ENCODE measurements around the gene NECTIN2. TPM values are rescaled to one million over a fixed set of nuclear protein-coding genes. Genes with fewer than 3 reads are reported as not detected.
"Not testable (repeated sequence)": the region's sequence is repeated elsewhere in the genome, so short reads cannot be mapped to it uniquely, and the experiment has no call there.

The NECTIN2 gene
- total RNA-seq, 6 experiments from 2014 or later = 63.5 to 127 (median 87.4) TPM

- peak; percentile 93 to 98 (median 97) for DNase-seq
- Histone ChIP-seq H3K27me3 (no peaks in the 10 kb centered on the region), H3K4me1 (peaks cover 0 to 65% (median 33%) of the 10 kb centered on the region in 4 donors), H3K9me3 (no peaks in the 10 kb centered on the region), H3K27ac (peak overlapping the region; percentile 68 to 88 (median 85)), H3K36me3 (no peaks in the 10 kb centered on the region), H3K4me3 (peak overlapping the region in 1 of 3 donors; percentile 19)
- peak; percentile 59 to 72 (median 66) for ATAC-seq
- TF ChIP-seq, protein P1, sequence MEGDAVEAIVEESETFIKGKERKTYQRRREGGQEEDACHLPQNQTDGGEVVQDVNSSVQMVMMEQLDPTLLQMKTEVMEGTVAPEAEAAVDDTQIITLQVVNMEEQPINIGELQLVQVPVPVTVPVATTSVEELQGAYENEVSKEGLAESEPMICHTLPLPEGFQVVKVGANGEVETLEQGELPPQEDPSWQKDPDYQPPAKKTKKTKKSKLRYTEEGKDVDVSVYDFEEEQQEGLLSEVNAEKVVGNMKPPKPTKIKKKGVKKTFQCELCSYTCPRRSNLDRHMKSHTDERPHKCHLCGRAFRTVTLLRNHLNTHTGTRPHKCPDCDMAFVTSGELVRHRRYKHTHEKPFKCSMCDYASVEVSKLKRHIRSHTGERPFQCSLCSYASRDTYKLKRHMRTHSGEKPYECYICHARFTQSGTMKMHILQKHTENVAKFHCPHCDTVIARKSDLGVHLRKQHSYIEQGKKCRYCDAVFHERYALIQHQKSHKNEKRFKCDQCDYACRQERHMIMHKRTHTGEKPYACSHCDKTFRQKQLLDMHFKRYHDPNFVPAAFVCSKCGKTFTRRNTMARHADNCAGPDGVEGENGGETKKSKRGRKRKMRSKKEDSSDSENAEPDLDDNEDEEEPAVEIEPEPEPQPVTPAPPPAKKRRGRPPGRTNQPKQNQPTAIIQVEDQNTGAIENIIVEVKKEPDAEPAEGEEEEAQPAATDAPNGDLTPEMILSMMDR (IDR thresholded peaks at IDR 0.05) = no peak
- TF ChIP-seq POLR2A (IDR thresholded peaks at IDR 0.05) = no peak
- WGBS (ENCODE audit: insufficient coverage, low coverage, low lambda C conversion rate, missing lambda C conversion rate) = 5% methylated on average over 8 of the region's 8 CpGs
- intact Hi-C loops (cut with DNase I) = no loop called here
These were observed 79.2 kb downstream of the NECTIN2 start for GRCh38 chr19:44925114-44925891.

DNA sequence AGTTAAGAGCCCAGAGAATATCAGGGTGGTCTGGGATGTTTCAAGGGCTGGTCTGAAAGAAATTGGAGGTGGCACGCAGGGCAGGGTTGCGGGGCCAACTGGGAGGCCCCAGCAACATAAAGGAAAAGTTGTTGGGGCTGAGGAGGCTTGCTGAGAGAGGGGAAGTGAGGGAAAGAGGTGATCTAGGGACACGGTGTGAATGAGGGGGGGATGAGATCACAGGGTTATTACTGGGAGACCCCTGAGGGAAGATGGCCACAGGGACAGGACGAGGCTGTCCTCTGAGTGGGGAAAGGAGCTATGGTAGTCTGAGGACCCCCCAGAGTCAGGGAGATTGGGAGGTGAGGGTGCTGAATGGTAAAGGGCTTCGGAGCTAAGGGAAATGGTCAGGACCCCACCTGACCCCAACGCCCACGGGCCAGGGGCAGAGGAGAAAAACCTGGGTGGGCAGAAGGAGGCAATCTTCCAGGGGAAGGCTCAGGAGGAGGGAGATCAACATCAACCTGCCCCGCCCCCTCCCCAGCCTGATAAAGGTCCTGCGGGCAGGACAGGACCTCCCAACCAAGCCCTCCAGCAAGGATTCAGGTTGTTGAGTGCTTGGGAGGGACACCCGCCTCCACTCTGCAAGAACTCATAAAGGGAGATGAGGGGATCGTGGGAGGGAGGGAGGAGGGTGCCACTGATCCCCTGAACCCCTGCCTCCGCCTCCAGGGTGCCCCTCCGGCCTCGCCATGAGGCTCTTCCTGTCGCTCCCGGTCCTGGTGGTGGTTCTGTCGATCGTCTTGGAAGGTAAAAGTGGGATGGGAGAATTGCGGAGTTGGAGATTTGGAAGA lies 80.4 kb downstream of the NECTIN2 start:
- peak overlapping the region; percentile 25 to 43 (median 30) for H3K4me3 ChIP-seq
- H3K27ac ChIP-seq = peak overlapping the region; percentile 26 to 88 (median 85)
- DNase-seq; H3K36me3 ChIP-seq; H3K27me3 ChIP-seq; intact Hi-C loops (cut with DNase I); H3K9me3 ChIP-seq: not testable (repeated sequence)
- peaks cover 0 to 70% (median 37%) of the 10 kb centered on the region in 4 donors for H3K4me1 ChIP-seq
- ATAC-seq = peak; percentile 10 to 25 (median 13)
- WGBS (ENCODE audit: insufficient coverage, low coverage, low lambda C conversion rate, missing lambda C conversion rate) = 22% methylated on average over 13 of the region's 19 CpGs

GRCh38 chr19:44927746-44928145 lies 81.6 kb downstream of the NECTIN2 start:
- Histone ChIP-seq H3K4me3 (peak overlapping the region in 2 of 3 donors; percentile 30 to 43), H3K36me3 (no peaks in the 10 kb centered on the region), H3K9me3 (no peaks in the 10 kb centered on the region), H3K27ac (peak overlapping the region; percentile 43 to 88 (median 85)), H3K27me3 (no peaks in the 10 kb centered on the region), H3K4me1 (peaks cover 0 to 76% (median 38%) of the 10 kb centered on the region in 4 donors)
- ATAC-seq (no peak), DNase-seq (no peak)
- intact Hi-C loops (cut with DNase I) = no loop called here
- TF ChIP-seq, protein P1 (IDR thresholded peaks at IDR 0.05) = no peak
- no peak for TF ChIP-seq POLR2A (IDR thresholded peaks at IDR 0.05)
- 3% methylated on average over 3 of the region's 5 CpGs for WGBS (ENCODE audit: insufficient coverage, low coverage, low lambda C conversion rate, missing lambda C conversion rate)

DNA sequence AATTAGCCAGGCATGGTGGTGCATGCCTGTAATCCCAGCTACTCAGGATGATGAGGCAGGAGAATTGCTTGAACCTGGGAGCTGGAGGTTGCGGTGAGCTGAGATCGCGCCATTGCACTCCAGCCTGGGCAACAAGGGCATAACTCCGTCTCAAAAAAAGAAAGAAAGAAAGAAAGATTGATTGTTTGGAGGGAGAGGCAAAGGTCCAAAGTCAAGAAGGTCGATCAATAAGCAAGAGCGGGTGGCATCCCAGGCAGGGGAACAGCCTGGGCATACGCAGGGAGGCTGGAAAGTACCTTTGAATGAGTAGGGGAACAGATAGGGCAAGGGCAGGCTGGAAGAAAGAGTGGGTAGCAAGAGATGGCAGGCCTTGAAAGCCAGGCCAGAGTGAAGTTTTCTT lies 84.0 kb downstream of the NECTIN2 start:
- peak overlapping the region in 2 of 3 donors; percentile 66 to 85 for H3K27ac ChIP-seq
- WGBS (ENCODE audit: insufficient coverage, low coverage, low lambda C conversion rate, missing lambda C conversion rate) = 22% methylated on average over 7 of the region's 7 CpGs

More for the DNA sequence above, 84.0 kb downstream of the NECTIN2 start:
- intact Hi-C loops (cut with DNase I) = no loop called here
- no peaks in the 10 kb centered on the region for H3K36me3 ChIP-seq
- no peak for TF ChIP-seq POLR2A (IDR thresholded peaks at IDR 0.05)
- TF ChIP-seq, protein P1 (IDR thresholded peaks at IDR 0.05) = no peak
- DNase-seq = peak in 1 of 3 donors; percentile 73
- peak; percentile 27 to 55 (median 49) for ATAC-seq
- no peaks in the 10 kb centered on the region for H3K9me3 ChIP-seq
- H3K4me3 ChIP-seq = no peak overlapping the region
- H3K4me1 ChIP-seq = peaks cover 0 to 76% (median 31%) of the 10 kb centered on the region in 4 donors
- H3K27me3 ChIP-seq = no peaks in the 10 kb centered on the region

All from right lobe of liver (tissue), 6 donors.